ENCODE data around the gene KCNK4. TPM values are rescaled to one million over a fixed set of nuclear protein-coding genes. Genes with fewer than 3 reads are reported as not detected.

KCNK4 gene
- total and polyA plus RNA-seq, 2 of the 13 experiments (the other 11 are each of a cell fraction or from before 2014, with no cell fraction given), result not detected

DNA sequence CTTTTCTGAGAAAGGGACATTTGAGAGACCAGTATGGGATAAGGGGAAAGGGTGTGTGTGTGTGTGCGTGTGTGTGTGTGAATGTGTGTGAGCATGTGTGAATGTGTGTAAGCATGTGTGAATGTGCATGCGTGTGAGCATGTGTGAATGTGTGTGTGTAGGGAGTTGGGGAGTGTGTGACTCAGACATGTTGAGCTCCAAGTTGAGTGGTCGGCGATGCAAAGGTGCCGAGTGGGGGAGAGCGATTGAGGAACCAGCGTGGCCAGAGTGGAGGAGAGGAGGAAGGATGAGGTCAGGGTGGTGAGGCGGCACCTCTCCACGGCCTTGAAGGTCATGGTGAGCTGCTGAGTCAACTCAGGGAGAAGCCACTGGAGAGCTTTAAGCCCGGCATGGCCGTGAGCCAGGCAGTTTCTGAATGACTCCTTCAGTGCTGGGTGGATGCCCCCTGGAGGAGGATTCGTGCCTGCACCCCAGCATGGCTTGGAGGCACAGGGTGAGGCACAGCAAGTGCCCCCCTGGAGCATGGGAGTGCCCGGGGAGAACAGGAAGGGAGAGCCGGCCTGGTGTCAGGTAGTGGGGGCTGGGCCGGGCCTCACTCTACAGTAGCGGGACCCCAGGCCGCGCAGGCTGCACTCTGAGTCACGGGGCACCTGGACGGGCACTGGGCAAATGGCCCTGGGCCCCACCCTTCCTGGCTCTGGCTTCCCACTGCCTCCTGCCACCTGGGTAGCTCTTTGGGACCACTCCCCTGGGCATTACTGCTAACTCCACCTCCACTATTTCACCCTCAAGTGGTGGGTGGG is 40.7 kb downstream of the KCNK4 start (continued):
- TF ChIP-seq, protein P1, sequence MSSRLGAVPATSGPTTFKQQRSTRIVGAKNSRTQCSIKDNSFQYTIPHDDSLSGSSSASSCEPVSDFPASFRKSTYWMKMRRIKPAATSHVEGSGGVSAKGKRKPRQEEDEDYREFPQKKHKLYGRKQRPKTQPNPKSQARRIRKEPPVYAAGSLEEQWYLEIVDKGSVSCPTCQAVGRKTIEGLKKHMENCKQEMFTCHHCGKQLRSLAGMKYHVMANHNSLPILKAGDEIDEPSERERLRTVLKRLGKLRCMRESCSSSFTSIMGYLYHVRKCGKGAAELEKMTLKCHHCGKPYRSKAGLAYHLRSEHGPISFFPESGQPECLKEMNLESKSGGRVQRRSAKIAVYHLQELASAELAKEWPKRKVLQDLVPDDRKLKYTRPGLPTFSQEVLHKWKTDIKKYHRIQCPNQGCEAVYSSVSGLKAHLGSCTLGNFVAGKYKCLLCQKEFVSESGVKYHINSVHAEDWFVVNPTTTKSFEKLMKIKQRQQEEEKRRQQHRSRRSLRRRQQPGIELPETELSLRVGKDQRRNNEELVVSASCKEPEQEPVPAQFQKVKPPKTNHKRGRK (CRISPR knock-in tag; IDR thresholded peaks at IDR 0.05), result no peak
- TF ChIP-seq, protein P2, sequence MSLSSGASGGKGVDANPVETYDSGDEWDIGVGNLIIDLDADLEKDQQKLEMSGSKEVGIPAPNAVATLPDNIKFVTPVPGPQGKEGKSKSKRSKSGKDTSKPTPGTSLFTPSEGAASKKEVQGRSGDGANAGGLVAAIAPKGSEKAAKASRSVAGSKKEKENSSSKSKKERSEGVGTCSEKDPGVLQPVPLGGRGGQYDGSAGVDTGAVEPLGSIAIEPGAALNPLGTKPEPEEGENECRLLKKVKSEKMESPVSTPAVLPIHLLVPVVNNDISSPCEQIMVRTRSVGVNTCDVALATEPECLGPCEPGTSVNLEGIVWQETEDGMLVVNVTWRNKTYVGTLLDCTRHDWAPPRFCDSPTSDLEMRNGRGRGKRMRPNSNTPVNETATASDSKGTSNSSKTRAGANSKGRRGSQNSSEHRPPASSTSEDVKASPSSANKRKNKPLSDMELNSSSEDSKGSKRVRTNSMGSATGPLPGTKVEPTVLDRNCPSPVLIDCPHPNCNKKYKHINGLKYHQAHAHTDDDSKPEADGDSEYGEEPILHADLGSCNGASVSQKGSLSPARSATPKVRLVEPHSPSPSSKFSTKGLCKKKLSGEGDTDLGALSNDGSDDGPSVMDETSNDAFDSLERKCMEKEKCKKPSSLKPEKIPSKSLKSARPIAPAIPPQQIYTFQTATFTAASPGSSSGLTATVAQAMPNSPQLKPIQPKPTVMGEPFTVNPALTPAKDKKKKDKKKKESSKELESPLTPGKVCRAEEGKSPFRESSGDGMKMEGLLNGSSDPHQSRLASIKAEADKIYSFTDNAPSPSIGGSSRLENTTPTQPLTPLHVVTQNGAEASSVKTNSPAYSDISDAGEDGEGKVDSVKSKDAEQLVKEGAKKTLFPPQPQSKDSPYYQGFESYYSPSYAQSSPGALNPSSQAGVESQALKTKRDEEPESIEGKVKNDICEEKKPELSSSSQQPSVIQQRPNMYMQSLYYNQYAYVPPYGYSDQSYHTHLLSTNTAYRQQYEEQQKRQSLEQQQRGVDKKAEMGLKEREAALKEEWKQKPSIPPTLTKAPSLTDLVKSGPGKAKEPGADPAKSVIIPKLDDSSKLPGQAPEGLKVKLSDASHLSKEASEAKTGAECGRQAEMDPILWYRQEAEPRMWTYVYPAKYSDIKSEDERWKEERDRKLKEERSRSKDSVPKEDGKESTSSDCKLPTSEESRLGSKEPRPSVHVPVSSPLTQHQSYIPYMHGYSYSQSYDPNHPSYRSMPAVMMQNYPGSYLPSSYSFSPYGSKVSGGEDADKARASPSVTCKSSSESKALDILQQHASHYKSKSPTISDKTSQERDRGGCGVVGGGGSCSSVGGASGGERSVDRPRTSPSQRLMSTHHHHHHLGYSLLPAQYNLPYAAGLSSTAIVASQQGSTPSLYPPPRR (CRISPR knock-in tag; IDR thresholded peaks at IDR 0.05; ENCODE audit: borderline replicate concordance), result no peak
- TF ChIP-seq ARID2 (CRISPR knock-in tag; IDR thresholded peaks at IDR 0.05; ENCODE audit: borderline replicate concordance) (no peak), ZNF572 (CRISPR knock-in tag; IDR thresholded peaks at IDR 0.05) (no peak), ZBTB38 (CRISPR knock-in tag; IDR thresholded peaks at IDR 0.05) (no peak), HMGXB3 (CRISPR knock-in tag; IDR thresholded peaks at IDR 0.05; ENCODE audit: borderline replicate concordance) (no peak), SNAI1 (CRISPR knock-in tag; IDR thresholded peaks at IDR 0.05; ENCODE audit: borderline replicate concordance) (no peak), ATM (IDR thresholded peaks at IDR 0.05; ENCODE audit: borderline replicate concordance) (no peak), NCOA2 (CRISPR knock-in tag; IDR thresholded peaks at IDR 0.05) (0 out of 2 replicates have a peak, but pooled peaks have one; percentile 16), HNRNPK (IDR thresholded peaks at IDR 0.05; ENCODE audit: low read depth, low read length, poor library complexity, severe bottlenecking) (no peak), NR2F2 (IDR thresholded peaks at IDR 0.05; ENCODE audit: borderline replicate concordance, low read depth) (no peak), DPF2 (CRISPR knock-in tag; IDR thresholded peaks at IDR 0.05; ENCODE audit: borderline replicate concordance, low read depth) (no peak), RBFOX2 (IDR thresholded peaks at IDR 0.05; ENCODE audit: low read depth, low read length) (no peak), SP4 (CRISPR knock-in tag; IDR thresholded peaks at IDR 0.05) (no peak), ZSCAN21 (CRISPR knock-in tag; IDR thresholded peaks at IDR 0.05; ENCODE audit: borderline replicate concordance) (peak; percentile 36; the same call in 1 of the 2 replicates), ZNF333 (CRISPR knock-in tag; IDR thresholded peaks at IDR 0.05; ENCODE audit: borderline replicate concordance) (no peak), ZNF484 (CRISPR knock-in tag; IDR thresholded peaks at IDR 0.05; ENCODE audit: borderline replicate concordance, low read depth) (no peak), ZBTB1 (CRISPR knock-in tag; IDR thresholded peaks at IDR 0.05; ENCODE audit: borderline replicate concordance) (no peak)

All from HepG2 (cell line).